ENCODE data around the gene SDC4. TPM values are rescaled to one million over a fixed set of nuclear protein-coding genes. Genes with fewer than 3 reads are reported as not detected.

Gene SDC4
- total and polyA plus RNA-seq, 9 of the 15 experiments (the other 6 are each of a cell fraction or from before 2014, with no cell fraction given): 2.1 to 10.7 (median 6.3) TPM

GRCh38 chr20:45322952-45323383 is 25.3 kb downstream of the SDC4 start (continued):
- TF ChIP-seq ZNF740 (CRISPR knock-in tag; IDR thresholded peaks at IDR 0.05) (no peak), ZNF740 (tag; IDR thresholded peaks at IDR 0.05) (0 out of 4 replicates have a peak, but pooled peaks of 1 of the 2 experiments have one; percentile 33), PHF21A (IDR thresholded peaks at IDR 0.05; ENCODE audit: borderline replicate concordance, low read depth) (no peak), ZNF696 (CRISPR knock-in tag; conservative IDR thresholded peaks at IDR 0.05) (no peak), ZBTB9 (CRISPR knock-in tag; IDR thresholded peaks at IDR 0.05) (0 out of 2 replicates have a peak, but pooled peaks have one; percentile 21), ZNF134 (CRISPR knock-in tag; conservative IDR thresholded peaks at IDR 0.05) (no peak), DEAF1 (CRISPR knock-in tag; IDR thresholded peaks at IDR 0.05) (peak; percentile 93), MED1 (CRISPR knock-in tag; IDR thresholded peaks at IDR 0.05; ENCODE audit: borderline replicate concordance) (no peak), ARNT (IDR thresholded peaks at IDR 0.05) (no peak), PHB (CRISPR knock-in tag; IDR thresholded peaks at IDR 0.05) (no peak), MEF2A (IDR thresholded peaks at IDR 0.05; ENCODE audit: control insufficient read depth, low read depth, low read length) (no peak), EWSR1 (IDR thresholded peaks at IDR 0.05; ENCODE audit: borderline replicate concordance, low read depth, partially characterized antibody) (no peak), NFATC3 (IDR thresholded peaks at IDR 0.05) (no peak), GTF2B (IDR thresholded peaks at IDR 0.05; ENCODE audit: extremely low read depth, insufficient read length) (no peak), CCNT2 (IDR thresholded peaks at IDR 0.05; ENCODE audit: borderline replicate concordance, extremely low read depth, insufficient read length, low read depth, low read length) (no peak), FUS (optimal IDR thresholded peaks at IDR 0.05; ENCODE audit: low read depth, low read length) (no peak), HCFC1 (IDR thresholded peaks at IDR 0.05; ENCODE audit: low read depth, low read length) (no peak), ZNF589 (CRISPR knock-in tag; IDR thresholded peaks at IDR 0.05; ENCODE audit: low read depth) (no peak), XRCC4 (IDR thresholded peaks at IDR 0.05; ENCODE audit: extremely low read depth, insufficient read depth, insufficient read length) (no peak), DMBX1 (CRISPR knock-in tag; IDR thresholded peaks at IDR 0.05; ENCODE audit: borderline replicate concordance) (peak; percentile 56; the same call in 1 of the 2 replicates), ATF1 (CRISPR knock-in tag; IDR thresholded peaks at IDR 0.05) (no peak), ATF1 (tag; IDR thresholded peaks at IDR 0.05) (peak; percentile 63), ID3 (CRISPR knock-in tag; IDR thresholded peaks at IDR 0.05) (no peak), ID3 (tag; IDR thresholded peaks at IDR 0.05) (no peak), ZNF699 (CRISPR knock-in tag; IDR thresholded peaks at IDR 0.05; ENCODE audit: insufficient replicate concordance) (no peak)

All from K562 (cell line).